Measurements from ENCODE around the gene CDH4.

DNA sequence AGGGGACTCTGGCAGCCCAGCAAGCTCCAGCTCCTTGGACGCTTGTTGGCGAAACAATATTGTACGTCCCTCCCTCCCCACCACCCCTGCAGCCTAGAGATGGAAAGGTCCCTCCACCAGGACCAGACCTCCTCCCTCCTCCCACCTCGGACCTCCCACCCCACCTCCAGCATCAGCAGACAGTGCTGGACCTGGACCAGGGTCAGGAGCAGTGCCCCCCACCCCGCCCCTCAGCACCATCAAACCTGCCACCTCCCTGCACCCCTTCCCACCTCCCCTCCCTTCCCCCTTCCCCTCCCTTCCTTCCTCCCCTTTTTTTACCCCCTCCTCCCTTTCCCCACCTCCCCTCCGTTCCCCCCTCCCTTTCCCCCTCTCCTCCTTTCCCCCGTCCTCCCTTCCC lies 715.2 kb downstream of the CDH4 start:
- TF ChIP-seq, protein P1, sequence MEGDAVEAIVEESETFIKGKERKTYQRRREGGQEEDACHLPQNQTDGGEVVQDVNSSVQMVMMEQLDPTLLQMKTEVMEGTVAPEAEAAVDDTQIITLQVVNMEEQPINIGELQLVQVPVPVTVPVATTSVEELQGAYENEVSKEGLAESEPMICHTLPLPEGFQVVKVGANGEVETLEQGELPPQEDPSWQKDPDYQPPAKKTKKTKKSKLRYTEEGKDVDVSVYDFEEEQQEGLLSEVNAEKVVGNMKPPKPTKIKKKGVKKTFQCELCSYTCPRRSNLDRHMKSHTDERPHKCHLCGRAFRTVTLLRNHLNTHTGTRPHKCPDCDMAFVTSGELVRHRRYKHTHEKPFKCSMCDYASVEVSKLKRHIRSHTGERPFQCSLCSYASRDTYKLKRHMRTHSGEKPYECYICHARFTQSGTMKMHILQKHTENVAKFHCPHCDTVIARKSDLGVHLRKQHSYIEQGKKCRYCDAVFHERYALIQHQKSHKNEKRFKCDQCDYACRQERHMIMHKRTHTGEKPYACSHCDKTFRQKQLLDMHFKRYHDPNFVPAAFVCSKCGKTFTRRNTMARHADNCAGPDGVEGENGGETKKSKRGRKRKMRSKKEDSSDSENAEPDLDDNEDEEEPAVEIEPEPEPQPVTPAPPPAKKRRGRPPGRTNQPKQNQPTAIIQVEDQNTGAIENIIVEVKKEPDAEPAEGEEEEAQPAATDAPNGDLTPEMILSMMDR (IDR thresholded peaks at IDR 0.05) = no peak
- no peak for TF ChIP-seq EZH2 (IDR thresholded peaks at IDR 0.05; ENCODE audit: borderline replicate concordance, insufficient read depth, low read depth, low read length, poor library complexity, severe bottlenecking)

All from B cell (primary cell).